Stimulated activated CD4-positive, alpha-beta T cell treated with anti-CD3 and anti-CD28 coated beads, Interleukin-15, amount 100 ng/mL, for 24 hours (primary cell): Measurements from ENCODE around the gene IFNGR2.
"Not testable (repeated sequence)": the region's sequence is repeated elsewhere in the genome, so short reads cannot be mapped to it uniquely, and the experiment has no call there.

Experiments used
- DNase-seq: peaks from one replicate; pipeline ENCODE4 v3.0.0-alpha.2; 2020

The IFNGR2 gene

GRCh38 chr21:33443194-33443593 is 40.0 kb downstream of the IFNGR2 start:
- DNase-seq = no peak

- DNase-seq = no peak
Measured at GRCh38 chr21:33444499-33444898, 41.3 kb downstream of the IFNGR2 start.

- DNase-seq = not testable (repeated sequence)
Measured at GRCh38 chr21:33446620-33447019, 43.4 kb downstream of the IFNGR2 start.

- no peak for DNase-seq
Measured at GRCh38 chr21:33449616-33450015, 46.4 kb downstream of the IFNGR2 start.

- DNase-seq = no peak
Measured at GRCh38 chr21:33451634-33452071, 48.4 kb downstream of the IFNGR2 start.

GRCh38 chr21:33452362-33452761 is 49.1 kb downstream of the IFNGR2 start:
- no peak for DNase-seq

- no peak for DNase-seq
Measured at GRCh38 chr21:33455686-33456446, 52.7 kb downstream of the IFNGR2 start.

- DNase-seq = no peak
Measured at GRCh38 chr21:33458861-33459260, 55.6 kb downstream of the IFNGR2 start.

GRCh38 chr21:33461538-33462250 is 58.5 kb downstream of the IFNGR2 start:
- DNase-seq = no peak

- not testable (repeated sequence) for DNase-seq
Measured at GRCh38 chr21:33469183-33469582, 66.0 kb downstream of the IFNGR2 start.

- DNase-seq = no peak
Measured at GRCh38 chr21:33470701-33471100, 67.5 kb downstream of the IFNGR2 start.

GRCh38 chr21:33473344-33473743 is 70.1 kb downstream of the IFNGR2 start:
- no peak for DNase-seq

GRCh38 chr21:33477066-33477465 is 73.9 kb downstream of the IFNGR2 start:
- no peak for DNase-seq

- no peak for DNase-seq
Measured at GRCh38 chr21:33478182-33478581, 75.0 kb downstream of the IFNGR2 start.

- DNase-seq = peak; percentile 57
Measured at GRCh38 chr21:33478935-33479678, 75.9 kb downstream of the IFNGR2 start.

- peak; percentile 96 for DNase-seq
Measured at GRCh38 chr21:33479679-33480480, 76.7 kb downstream of the IFNGR2 start, which contains the start of gene TMEM50B. TSS of gene TMEM50B (minus strand) at chr21:33479974. CDS start at chr21:33468885, 11,089 bp downstream.

GRCh38 chr21:33480481-33481103 is 77.4 kb downstream of the IFNGR2 start:
- no peak for DNase-seq

- DNase-seq = no peak
Measured at GRCh38 chr21:33481314-33481943, 78.2 kb downstream of the IFNGR2 start.
